ENCODE results near the gene UPF1.

The UPF1 gene

GRCh38 chr19:18889949-18890745, 58.4 kb downstream of the UPF1 start:
- H3K27me3 Mint-ChIP-seq: peaks cover 8% of the 10 kb centered on the region
- H3K9me3 Mint-ChIP-seq: no peaks in the 10 kb centered on the region
- no peaks in the 10 kb centered on the region for H3K4me1 Mint-ChIP-seq
- H3K27ac Mint-ChIP-seq: no peak overlapping the region
- no peak overlapping the region for H3K4me3 Mint-ChIP-seq
- no peaks in the 10 kb centered on the region for H3K36me3 Mint-ChIP-seq

GRCh38 chr19:18893587-18894253, 62.0 kb downstream of the UPF1 start:
- Mint-ChIP-seq H3K27me3 (peaks cover 14% of the 10 kb centered on the region), H3K36me3 (no peaks in the 10 kb centered on the region), H3K27ac (no peak overlapping the region), H3K4me3 (peak overlapping the region; percentile 23), H3K9me3 (no peaks in the 10 kb centered on the region), H3K4me1 (peaks cover 9% of the 10 kb centered on the region)

GRCh38 chr19:18894254-18895037, 62.7 kb downstream of the UPF1 start:
- H3K27me3 Mint-ChIP-seq: peaks cover 14% of the 10 kb centered on the region
- H3K4me3 Mint-ChIP-seq: no peak overlapping the region
- H3K36me3 Mint-ChIP-seq: no peaks in the 10 kb centered on the region
- H3K9me3 Mint-ChIP-seq: no peaks in the 10 kb centered on the region
- peaks cover 9% of the 10 kb centered on the region for H3K4me1 Mint-ChIP-seq
- H3K27ac Mint-ChIP-seq: no peak overlapping the region

GRCh38 chr19:18895038-18895823, 63.5 kb downstream of the UPF1 start:
- Mint-ChIP-seq H3K27ac (no peak overlapping the region), H3K4me1 (peaks cover 9% of the 10 kb centered on the region), H3K9me3 (no peaks in the 10 kb centered on the region), H3K36me3 (no peaks in the 10 kb centered on the region), H3K27me3 (peaks cover 14% of the 10 kb centered on the region), H3K4me3 (peak overlapping the region; percentile 7)

GRCh38 chr19:18895824-18896341, 64.1 kb downstream of the UPF1 start, which contains the start of gene CERS1:
Gene CERS1, minus strand, starts transcription at chr19:18896158. Its CDS starts 86 bp downstream, at chr19:18896072.
- no peak within 1 kb of the TSS for H3K27ac Mint-ChIP-seq
- H3K4me3 Mint-ChIP-seq: peak within 1 kb of the TSS; percentile 83
- no peaks in the 10 kb centered on the region for H3K36me3 Mint-ChIP-seq
- peaks cover 9% of the 10 kb centered on the region for H3K4me1 Mint-ChIP-seq
- H3K9me3 Mint-ChIP-seq: no peaks in the 10 kb centered on the region
- peaks cover 14% of the 10 kb centered on the region for H3K27me3 Mint-ChIP-seq

- H3K27ac Mint-ChIP-seq: no peak overlapping the region
- H3K4me1 Mint-ChIP-seq: peaks cover 9% of the 10 kb centered on the region
- H3K36me3 Mint-ChIP-seq: no peaks in the 10 kb centered on the region
- H3K4me3 Mint-ChIP-seq: peak overlapping the region; percentile 83
- peaks cover 14% of the 10 kb centered on the region for H3K27me3 Mint-ChIP-seq
- no peaks in the 10 kb centered on the region for H3K9me3 Mint-ChIP-seq
Observed at GRCh38 chr19:18896421-18896841, 64.7 kb downstream of the UPF1 start.

GRCh38 chr19:18897094-18898029, 65.6 kb downstream of the UPF1 start:
- Mint-ChIP-seq H3K9me3 (no peaks in the 10 kb centered on the region), H3K4me1 (peaks cover 9% of the 10 kb centered on the region), H3K27ac (no peak overlapping the region), H3K27me3 (peaks cover 14% of the 10 kb centered on the region), H3K4me3 (peak overlapping the region; percentile 83), H3K36me3 (no peaks in the 10 kb centered on the region)

GRCh38 chr19:18898081-18898606, 66.4 kb downstream of the UPF1 start:
- H3K4me1 Mint-ChIP-seq: peaks cover 9% of the 10 kb centered on the region
- no peaks in the 10 kb centered on the region for H3K9me3 Mint-ChIP-seq
- H3K27me3 Mint-ChIP-seq: peaks cover 14% of the 10 kb centered on the region
- H3K36me3 Mint-ChIP-seq: no peaks in the 10 kb centered on the region
- H3K4me3 Mint-ChIP-seq: no peak overlapping the region
- no peak overlapping the region for H3K27ac Mint-ChIP-seq

- no peaks in the 10 kb centered on the region for H3K9me3 Mint-ChIP-seq
- H3K36me3 Mint-ChIP-seq: no peaks in the 10 kb centered on the region
- H3K4me3 Mint-ChIP-seq: no peak overlapping the region
- peaks cover 12% of the 10 kb centered on the region for H3K27me3 Mint-ChIP-seq
- H3K27ac Mint-ChIP-seq: no peak overlapping the region
- H3K4me1 Mint-ChIP-seq: peaks cover 9% of the 10 kb centered on the region
Observed at GRCh38 chr19:18898607-18899408, 67.0 kb downstream of the UPF1 start.

GRCh38 chr19:18899624-18900560, 68.1 kb downstream of the UPF1 start:
- H3K9me3 Mint-ChIP-seq: no peaks in the 10 kb centered on the region
- peaks cover 11% of the 10 kb centered on the region for H3K27me3 Mint-ChIP-seq
- H3K4me3 Mint-ChIP-seq: no peak overlapping the region
- peaks cover 9% of the 10 kb centered on the region for H3K4me1 Mint-ChIP-seq
- H3K27ac Mint-ChIP-seq: no peak overlapping the region
- H3K36me3 Mint-ChIP-seq: no peaks in the 10 kb centered on the region

- peaks cover 3% of the 10 kb centered on the region for H3K36me3 Mint-ChIP-seq
- no peak overlapping the region for H3K4me3 Mint-ChIP-seq
- peaks cover 9% of the 10 kb centered on the region for H3K4me1 Mint-ChIP-seq
- no peaks in the 10 kb centered on the region for H3K9me3 Mint-ChIP-seq
- H3K27ac Mint-ChIP-seq: no peak overlapping the region
- peaks cover 11% of the 10 kb centered on the region for H3K27me3 Mint-ChIP-seq
Observed at GRCh38 chr19:18900700-18901481, 69.1 kb downstream of the UPF1 start.

GRCh38 chr19:18901491-18901890, 69.7 kb downstream of the UPF1 start:
- H3K4me3 Mint-ChIP-seq: no peak overlapping the region
- peaks cover 7% of the 10 kb centered on the region for H3K4me1 Mint-ChIP-seq
- no peak overlapping the region for H3K27ac Mint-ChIP-seq
- peaks cover 6% of the 10 kb centered on the region for H3K36me3 Mint-ChIP-seq
- H3K27me3 Mint-ChIP-seq: peaks cover 9% of the 10 kb centered on the region
- H3K9me3 Mint-ChIP-seq: no peaks in the 10 kb centered on the region

All from activated naive CD4-positive, alpha-beta T cell treated with anti-CD3 and anti-CD28 coated beads, Interleukin-2, amount 50 U/mL, for 24 hours (primary cell).